Neutrophil (primary cell): Measurements from ENCODE around the gene CRYBB1.
A peak's percentile ranks its signal among the peaks of the same experiment; 100 is the strongest.

Source experiments
- H3K27ac ChIP-seq: fragments of 200-600 bp; sonication (generic); 2 replicates; pipeline ENCODE4 v1.5.1; 2016; ENCODE audit warnings: mild to moderate bottlenecking, moderate library complexity
- H3K27me3 ChIP-seq: fragments of 200-600 bp; sonication (generic); 2 replicates; pipeline ENCODE4 v1.6.0; 2016; ENCODE audit warnings: mild to moderate bottlenecking
- H3K36me3 ChIP-seq: fragments of 200-600 bp; sonication (generic); 2 replicates; pipeline ENCODE4 v1.5.1; 2017
- H3K4me1 ChIP-seq, 2 experiments: fragments of 200-600 bp in 1 of 2; sonication (generic) in 1 of 2; 1 replicate in 1 of 2; 2 replicates in 1 of 2; pipeline versions ENCODE4 v1.5.1 to v1.6.1; 2013 to 2016; ENCODE audit warnings: low read depth in 1 of 2, low read length in 1 of 2, mild to moderate bottlenecking in 1 of 2, moderate library complexity in 1 of 2; ENCODE audit not compliant: control insufficient read depth in 1 of 2, insufficient read depth in 1 of 2
- H3K4me3 ChIP-seq, 2 experiments: fragments of 200-600 bp in 1 of 2; sonication (generic) in 1 of 2; 1 replicate in 1 of 2; 2 replicates in 1 of 2; pipeline ENCODE4 v1.5.1; 2013 to 2016; ENCODE audit warnings: low read depth in 1 of 2, low read length in 1 of 2, mild to moderate bottlenecking in 1 of 2, moderate library complexity in 1 of 2
- H3K9me3 ChIP-seq: fragments of 200-600 bp; sonication (generic); 2 replicates; pipeline ENCODE4 v1.5.1; 2016
- CTCF ChIP-seq: fragments of 200-600 bp; sonication (generic); IDR thresholded peaks from 2 replicates; pipeline ENCODE4 v1.5.1; 2016; ENCODE audit warnings: antibody characterized with exemption

Gene CRYBB1

GRCh38 chr22:26660961-26661578 is 43.2 kb upstream of the CRYBB1 start:
- no peaks in the 10 kb centered on the region for H3K36me3 ChIP-seq
- H3K27ac ChIP-seq = peak overlapping the region; percentile 64
- no peaks in the 10 kb centered on the region for H3K9me3 ChIP-seq
- H3K4me1 ChIP-seq = peaks cover 59 to 62% of the 10 kb centered on the region in 2 experiments
- no peak for TF ChIP-seq CTCF
- no peak overlapping the region for H3K4me3 ChIP-seq
- H3K27me3 ChIP-seq = peaks cover 22% of the 10 kb centered on the region

- H3K4me3 ChIP-seq = no peak overlapping the region
Measured at GRCh38 chr22:26660356-26660755, 42.5 kb upstream of the CRYBB1 start.

GRCh38 chr22:26658671-26659478 is 41.0 kb upstream of the CRYBB1 start:
- no peak for TF ChIP-seq CTCF
- H3K4me1 ChIP-seq = peaks cover 59 to 60% of the 10 kb centered on the region in 2 experiments
- peak overlapping the region; percentile 67 for H3K27ac ChIP-seq
- H3K27me3 ChIP-seq = peaks cover 22% of the 10 kb centered on the region
- peak overlapping the region; percentile 65 to 68 for H3K4me3 ChIP-seq
- no peaks in the 10 kb centered on the region for H3K9me3 ChIP-seq
- no peaks in the 10 kb centered on the region for H3K36me3 ChIP-seq

More at GRCh38 chr22:26660356-26660755, 42.5 kb upstream of the CRYBB1 start:
- peak overlapping the region; percentile 64 for H3K27ac ChIP-seq
- no peaks in the 10 kb centered on the region for H3K9me3 ChIP-seq
- peaks cover 54 to 56% of the 10 kb centered on the region in 2 experiments for H3K4me1 ChIP-seq
- no peak for TF ChIP-seq CTCF
- peaks cover 22% of the 10 kb centered on the region for H3K27me3 ChIP-seq
- no peaks in the 10 kb centered on the region for H3K36me3 ChIP-seq

- H3K27ac ChIP-seq = peak overlapping the region; percentile 67
- H3K9me3 ChIP-seq = no peaks in the 10 kb centered on the region
- peaks cover 22% of the 10 kb centered on the region for H3K27me3 ChIP-seq
- H3K4me3 ChIP-seq = peak overlapping the region; percentile 65 to 68
- H3K36me3 ChIP-seq = no peaks in the 10 kb centered on the region
- no peak for TF ChIP-seq CTCF
- peaks cover 59 to 60% of the 10 kb centered on the region in 2 experiments for H3K4me1 ChIP-seq
Measured at GRCh38 chr22:26658161-26658560, 40.3 kb upstream of the CRYBB1 start.

- no peaks in the 10 kb centered on the region for H3K36me3 ChIP-seq
- H3K9me3 ChIP-seq = no peaks in the 10 kb centered on the region
- TF ChIP-seq CTCF = no peak
- peak within 1 kb of the TSS; percentile 65 to 68 for H3K4me3 ChIP-seq
- H3K4me1 ChIP-seq = peaks cover 59 to 60% of the 10 kb centered on the region in 2 experiments
- peaks cover 22% of the 10 kb centered on the region for H3K27me3 ChIP-seq
- H3K27ac ChIP-seq = peak within 1 kb of the TSS; percentile 67
Measured at GRCh38 chr22:26656891-26657851, 39.3 kb upstream of the CRYBB1 start, which contains the start of gene MIAT. MIAT (plus strand) TSS chr22:26657588.
